K562 (cell line): ENCODE data around the gene VAMP8. TPM values are rescaled to one million over a fixed set of nuclear protein-coding genes. Genes with fewer than 3 reads are reported as not detected.

Experiments
- ATAC-seq: fragments of 200-7000 bp; cut with Tn5 transposase; 3 replicates; pipeline ENCODE4 v1.9.1; 2020; ENCODE audit warnings: moderate library complexity
- BruUV-seq: library from RNA; stranded (reverse); fragments of 400-500 nt; replicated peaks from 2 replicates; lab custom pipeline; 2021; lab: Mats Ljungman, UMichigan
- CTCF ChIA-PET: fragments of 300-600 bp; formaldehyde crosslinking; extraction: SDS; loops from one replicate; lab custom pipeline; 2021; ENCODE audit warnings: low intra/inter-chr PET ratio; lab: Yijun Ruan, JAX
- POLR2A ChIA-PET: fragments of 300-600, 350-650 bp; sonication (Branson Sonifier 250); formaldehyde crosslinking; extraction: SDS; loops from one replicate; lab custom pipeline; 2021; ENCODE audit warnings: antibody characterized with exemption, inconsistent platforms; lab: Yijun Ruan, JAX
- DNase-seq, 4 experiments: peaks; one replicate each; pipeline versions ENCODE4 v3.0.0 to v3.0.0-alpha.2; 2011 to 2018; ENCODE audit warnings: low spot score in 3 of 4, mixed read lengths in 3 of 4; ENCODE audit errors: extremely low read depth in 1 of 4
- FAIRE-seq: peaks from 2 replicates; lab custom pipeline; 2011; peaks lifted over from hg19 to GRCh38; lab: Jason Lieb, UNC
- H2AFZ ChIP-seq: 2 replicates; pipeline ENCODE4 v1.6.0; 2011; ENCODE audit warnings: low read depth, low read length, control low read depth, inconsistent platforms
- H3K27ac ChIP-seq: fragments of 200-600 bp; 3 replicates; pipeline ENCODE4 v1.8.0; 2011; ENCODE audit warnings: low read depth, mild to moderate bottlenecking, control low read depth, inconsistent platforms, low read length, moderate library complexity, mixed read lengths; ENCODE audit errors: extremely low read depth
- H3K27me3 ChIP-seq, 2 experiments: fragments of 300-600 bp in 1 of 2; 2 replicates in 1 of 2; 3 replicates in 1 of 2; pipeline versions ENCODE4 v1.6.0 to v1.8.0; 2011; ENCODE audit warnings: inconsistent platforms in 2 of 2, low read length in 2 of 2, mild to moderate bottlenecking in 1 of 2, mixed read lengths in 1 of 2, moderate library complexity in 1 of 2; ENCODE audit not compliant: control insufficient read depth in 2 of 2, insufficient read depth in 2 of 2
- H3K36me3 ChIP-seq: fragments of 300-600 bp; 3 replicates; pipeline ENCODE4 v1.8.0; 2011; ENCODE audit warnings: mild to moderate bottlenecking, low read length, inconsistent platforms; ENCODE audit not compliant: control insufficient read depth, insufficient read depth
- H3K4me1 ChIP-seq, 2 experiments: fragments of 200-600 bp in 1 of 2; replicated peaks in 1 of 2; 2 replicates in 1 of 2; 3 replicates in 1 of 2; pipeline versions ENCODE4 v1.5.1 to v1.8.0; 2011; ENCODE audit warnings: inconsistent platforms in 2 of 2, low read length in 2 of 2, mild to moderate bottlenecking in 1 of 2, mixed read lengths in 1 of 2, moderate library complexity in 1 of 2; ENCODE audit not compliant: control insufficient read depth in 2 of 2, insufficient read depth in 2 of 2
- H3K4me2 ChIP-seq: 2 replicates; pipeline ENCODE4 v1.6.1; 2011; ENCODE audit warnings: low read length, control low read depth, inconsistent platforms, mixed read lengths; ENCODE audit not compliant: insufficient read depth
- H3K4me3 ChIP-seq: fragments of 200-600 bp; sonication (generic), shearing (Covaris generic); 2 replicates; pipeline ENCODE4 v1.5.1; 2016; ENCODE audit warnings: control low read depth, inconsistent platforms
- H3K79me2 ChIP-seq: fragments of 200-600 bp; 3 replicates; pipeline ENCODE4 v1.8.0; 2011; ENCODE audit warnings: low read length, inconsistent platforms; ENCODE audit not compliant: control insufficient read depth, insufficient read depth
- H3K9ac ChIP-seq, 2 experiments: 2 replicates each; pipeline versions ENCODE4 v1.6.0 to v1.6.1; 2011; ENCODE audit warnings: low read depth in 2 of 2, low read length in 2 of 2, control low read depth in 1 of 2, inconsistent platforms in 1 of 2, mild to moderate bottlenecking in 1 of 2, mixed read lengths in 1 of 2; ENCODE audit not compliant: insufficient read depth in 1 of 2
- H3K9me1 ChIP-seq: one replicate; pipeline ENCODE4 v1.6.0; 2011; ENCODE audit warnings: inconsistent platforms, mild to moderate bottlenecking, low read length, moderate library complexity; ENCODE audit not compliant: control insufficient read depth, insufficient read depth
- H3K9me3 ChIP-seq: replicated peaks from 2 replicates; pipeline ENCODE4 v1.5.1; 2011; ENCODE audit warnings: low read depth, low read length, inconsistent platforms; ENCODE audit not compliant: control insufficient read depth, insufficient read depth
- H4K20me1 ChIP-seq: replicated peaks from 2 replicates; pipeline ENCODE4 v1.6.1; 2011; ENCODE audit warnings: low read length, inconsistent platforms, mixed read lengths; ENCODE audit not compliant: control insufficient read depth, insufficient read depth
- CREM ChIP-seq: IDR thresholded peaks from 2 replicates; pipeline ENCODE4 v1.6.1; 2014; ENCODE audit warnings: antibody characterized with exemption, low read depth
- DDX20 ChIP-seq: fragments of 450-650 bp; IDR thresholded peaks from 2 replicates; pipeline ENCODE4 v1.6.1; 2016; ENCODE audit warnings: missing genetic modification characterization, low read depth, mild to moderate bottlenecking, missing compliant biosample characterization, moderate library complexity
- HBP1 ChIP-seq: fragments of 450-650 bp; formaldehyde crosslinking; IDR thresholded peaks from 2 replicates; pipeline ENCODE4 v1.4.0; 2022; ENCODE audit warnings: missing genetic modification characterization
- MAZ ChIP-seq, 2 experiments: fragments of 450-650 bp in 1 of 2; sonication (generic) in 1 of 2; formaldehyde crosslinking; IDR thresholded peaks in 1 of 2; conservative IDR thresholded peaks in 1 of 2; 2 replicates each; pipeline versions ENCODE4 v1.4.0 to v1.5.0; 2020; ENCODE audit warnings: mild to moderate bottlenecking in 1 of 2, missing genetic modification reagents in 1 of 2
- MEIS2 ChIP-seq: fragments of 450-650 bp; IDR thresholded peaks from 2 replicates; pipeline ENCODE4 v1.6.1; 2014; ENCODE audit warnings: mild to moderate bottlenecking; ENCODE audit not compliant: partially characterized antibody
- NBN ChIP-seq: fragments of 450-650 bp; IDR thresholded peaks from 2 replicates; pipeline ENCODE4 v1.6.1; 2016; ENCODE audit warnings: low read depth, mild to moderate bottlenecking
- NFRKB ChIP-seq: fragments of 450-650 bp; IDR thresholded peaks from 2 replicates; pipeline ENCODE4 v1.6.1; 2016; ENCODE audit warnings: low read depth
- NR4A1 ChIP-seq, 2 experiments: fragments of 250-450 bp in 1 of 2; fragments of 450-650 bp in 1 of 2; sonication (Bioruptor Pico) in 1 of 2; IDR thresholded peaks; 2 replicates each; pipeline versions ENCODE4 v1.4.0 to v1.6.1; 2016 to 2020; ENCODE audit warnings: mild to moderate bottlenecking in 2 of 2, missing compliant biosample characterization in 1 of 2, missing genetic modification characterization in 1 of 2, moderate library complexity in 1 of 2
- PRDM10 ChIP-seq: fragments of 450-650 bp; IDR thresholded peaks from 2 replicates; pipeline ENCODE4 v1.6.1; 2018; ENCODE audit not compliant: partially characterized antibody
- TBL1XR1 ChIP-seq, 2 experiments: IDR thresholded peaks; 2 replicates each; pipeline ENCODE4 v1.6.1; 2012; ENCODE audit warnings: improper control_type of control experiment in 2 of 2, low read length in 2 of 2, mild to moderate bottlenecking in 1 of 2
- ZFP91 ChIP-seq: sonication (generic); formaldehyde crosslinking; IDR thresholded peaks from 2 replicates; pipeline ENCODE4 v1.8.0; 2022; ENCODE audit warnings: mild to moderate bottlenecking, missing genetic modification reagents
- ZNF133 ChIP-seq: fragments of 250-450 bp; sonication (Bioruptor Pico); IDR thresholded peaks from 2 replicates; pipeline ENCODE4 v1.4.0; 2020; ENCODE audit warnings: mild to moderate bottlenecking
- ZNF140 ChIP-seq: fragments of 250-450 bp; sonication (Bioruptor Pico); IDR thresholded peaks from 2 replicates; pipeline ENCODE4 v1.8.0; 2021; ENCODE audit warnings: moderate library complexity, mild to moderate bottlenecking, inconsistent platforms
- ZNF232 ChIP-seq: sonication (generic); formaldehyde crosslinking; IDR thresholded peaks from 2 replicates; pipeline ENCODE4 v1.8.0; 2022; ENCODE audit warnings: mild to moderate bottlenecking, missing genetic modification reagents
- ZNF766 ChIP-seq: fragments of 200-800 bp; sonication (Bioruptor generic); conservative IDR thresholded peaks from 2 replicates; pipeline ENCODE4 v1.6.1; 2016; ENCODE audit warnings: missing genetic modification characterization, missing compliant biosample characterization
- WGBS: fragments of 100-300 bp; shearing (Covaris generic); methylation state at CpG from one replicate; pipeline ENCODE4 v1.1.6; 2016; ENCODE audit warnings: low coverage, mixed read lengths; ENCODE audit not compliant: insufficient coverage; ENCODE audit errors: missing lambda C conversion rate; 5-methylcytosine and 5-hydroxymethylcytosine counted together
- in situ Hi-C: fragments of 300-500 bp; cut with MboI; formaldehyde crosslinking; loops from 4 replicates; pipeline ENCODE4 v1.15.0; 2018; ENCODE audit warnings: inconsistent platforms, mixed read lengths
- intact Hi-C: fragments of 100-400 bp; cut with micrococcal nuclease; formaldehyde crosslinking; loops from 2 replicates; pipeline ENCODE4 v1.14.2; 2022
- polyA plus RNA-seq, 8 experiments: library from polyadenylated mRNA; depleted of rRNA in 4 of 8; stranded (reverse) in 5 of 8; unstranded in 3 of 8; fragments of >200 nt; fragmentation: Nextera tagmentation in 2 of 8; fragmentation: Illumina TruSeq in 1 of 8; extraction: Ambion mirVana in 2 of 8; extraction: Trizol in 1 of 8; gene quantifications; 2 replicates each; pipeline versions ENCODE4 v1.2.1 to v1.2.3, GENCODE V29; 2011 to 2014; ENCODE audit warnings: inconsistent platforms in 1 of 8, missing spikeins in 1 of 8
- total RNA-seq, 7 experiments: library from RNA; depleted of rRNA in 6 of 7; stranded (reverse); fragments of >200 nt in 6 of 7; fragmentation: Illumina TruSeq in 2 of 7; extraction: Trizol in 2 of 7; gene quantifications; 2 replicates each; pipeline versions ENCODE4 v1.2.1 to v1.2.3, GENCODE V29; 2011 to 2021; ENCODE audit warnings: low replicate concordance in 1 of 7

VAMP8 gene
- total and polyA plus RNA-seq, 9 of the 15 experiments (the other 6 are each of a cell fraction or from before 2014, with no cell fraction given): 107 to 571 (median 248) TPM

GRCh38 chr2:85564144-85564563, 13.2 kb upstream of the VAMP8 start:
- FAIRE-seq (no peak), DNase-seq (peak in 1 of 4 experiments; percentile 38), ATAC-seq (peak; percentile 51)
- 41% methylated on average over 5 of the region's 5 CpGs for WGBS
- BruUV-seq: no TSS peak
- CTCF ChIA-PET: no interaction called here
- peak overlapping the region; percentile 69 for H2AFZ ChIP-seq
- POLR2A ChIA-PET: interaction anchor here (1.4 kb wide), 1 partner anchor 14 kb away, joined by 6 read pairs; the partner anchor contains the start of gene VAMP8
- H3K36me3 ChIP-seq: peaks cover under 1% of the 10 kb centered on the region; the same call in 1 of the 3 replicates
- in situ Hi-C loops: no loop called here
- peaks cover 10 to 18% of the 10 kb centered on the region in 2 experiments for H3K4me1 ChIP-seq
- H3K9me1 ChIP-seq: no peaks in the 10 kb centered on the region
- no peaks in the 10 kb centered on the region for H3K9me3 ChIP-seq
- intact Hi-C loops: no loop called here
- H3K4me2 ChIP-seq: peak overlapping the region; percentile 47
- H3K79me2 ChIP-seq: peaks cover 21% of the 10 kb centered on the region
- H3K27me3 ChIP-seq: no peaks in the 10 kb centered on the region
- peak overlapping the region; percentile 4 to 21; a peak in 3 of 4 replicates for H3K9ac ChIP-seq
- no peaks in the 10 kb centered on the region for H4K20me1 ChIP-seq
- H3K27ac ChIP-seq: peak overlapping the region; percentile 22; the same call in 1 of the 3 replicates
- H3K4me3 ChIP-seq: no peak overlapping the region
- TF ChIP-seq TBL1XR1 (IDR thresholded peaks at IDR 0.05; ENCODE audit: low read length in 2 of 2) (no peak), ZNF232 (CRISPR knock-in tag) (no peak), NR4A1 (CRISPR knock-in tag; IDR thresholded peaks at IDR 0.05) (no peak), NR4A1 (tag; IDR thresholded peaks at IDR 0.05) (peak; percentile 49; the same call in 1 of the 2 replicates), NBN (peak; percentile 65; the same call in 1 of the 2 replicates), DDX20 (tag) (no peak), ZNF133 (no peak), CREM (peak; percentile 34; the same call in 1 of the 2 replicates), MAZ (CRISPR knock-in tag; conservative IDR thresholded peaks at IDR 0.05 in 1 of 2, IDR thresholded peaks at IDR 0.05 in 1 of 2) (peak in 1 of 2 experiments; percentile 49; a peak in 1 of 4 replicates), PRDM10 (peak; percentile 91), NFRKB (0 out of 2 replicates have a peak, but pooled peaks have one; percentile 68), MEIS2 (no peak), HBP1 (CRISPR knock-in tag) (0 out of 2 replicates have a peak, but pooled peaks have one; percentile 14), ZFP91 (CRISPR knock-in tag) (no peak), ZNF140 (CRISPR knock-in tag) (no peak), ZNF766 (CRISPR knock-in tag) (peak; percentile 65)
